H9 (cell line): Measurements from ENCODE around the gene USP47. TPM values are rescaled to one million over a fixed set of nuclear protein-coding genes. Genes with fewer than 3 reads are reported as not detected.

Experiments used
- DNase-seq: peaks from one replicate; pipeline ENCODE4 v3.0.0-alpha.2; 2017
- H2AFZ ChIP-seq: one replicate; pipeline ENCODE4 v1.6.1; 2013; ENCODE audit warnings: mild to moderate bottlenecking, low read length, control low read depth, moderate library complexity
- H2AK5ac ChIP-seq: 2 replicates; pipeline ENCODE4 v1.6.1; 2013; ENCODE audit warnings: low read length, control low read depth, mixed read lengths; ENCODE audit not compliant: insufficient read length
- H2BK120ac ChIP-seq: one replicate; pipeline ENCODE4 v1.6.1; 2013; ENCODE audit warnings: low read depth, mild to moderate bottlenecking, low read length, control low read depth, inconsistent platforms; ENCODE audit not compliant: poor library complexity, severe bottlenecking
- H2BK12ac ChIP-seq: 2 replicates; pipeline ENCODE4 v1.6.1; 2013; ENCODE audit warnings: low read length, control low read depth, mixed read lengths, low read depth; ENCODE audit not compliant: insufficient read length
- H2BK15ac ChIP-seq: 2 replicates; pipeline ENCODE4 v1.6.1; 2013; ENCODE audit warnings: low read depth, low read length, control low read depth
- H2BK20ac ChIP-seq: one replicate; pipeline ENCODE4 v1.6.1; 2013; ENCODE audit warnings: low read depth, mild to moderate bottlenecking, low read length, control low read depth, inconsistent platforms; ENCODE audit not compliant: poor library complexity, severe bottlenecking
- H2BK5ac ChIP-seq: 2 replicates; pipeline ENCODE4 v1.6.1; 2013; ENCODE audit warnings: low read length, control low read depth, mixed read lengths; ENCODE audit not compliant: insufficient read length
- H3K14ac ChIP-seq: 2 replicates; pipeline ENCODE4 v1.6.1; 2013; ENCODE audit warnings: low read length, control low read depth; ENCODE audit not compliant: insufficient read depth
- H3K18ac ChIP-seq: 2 replicates; pipeline ENCODE4 v1.6.1; 2013; ENCODE audit warnings: low read depth, mild to moderate bottlenecking, mixed read lengths, low read length, control low read depth; ENCODE audit not compliant: insufficient read length
- H3K23ac ChIP-seq: 2 replicates; pipeline ENCODE4 v1.6.1; 2013; ENCODE audit warnings: low read length, control low read depth, mixed read lengths, low read depth; ENCODE audit not compliant: insufficient read length
- H3K23me2 ChIP-seq: 2 replicates; pipeline ENCODE4 v1.6.1; 2013; ENCODE audit warnings: low read depth, mild to moderate bottlenecking, mixed read lengths, low read length, control low read depth; ENCODE audit not compliant: insufficient read length, poor library complexity, severe bottlenecking
- H3K27ac ChIP-seq: 2 replicates; pipeline ENCODE4 v1.5.1; 2013; ENCODE audit warnings: low read length, control low read depth, mixed read lengths, low read depth; ENCODE audit not compliant: insufficient read length
- H3K27me3 ChIP-seq: 2 replicates; pipeline ENCODE4 v1.6.1; 2013; ENCODE audit warnings: low read length, control low read depth, inconsistent platforms; ENCODE audit not compliant: insufficient read depth
- H3K4ac ChIP-seq: 2 replicates; pipeline ENCODE4 v1.6.1; 2013; ENCODE audit warnings: low read depth, mild to moderate bottlenecking, control low read depth, inconsistent platforms, low read length, moderate library complexity
- H3K4me1 ChIP-seq: 2 replicates; pipeline ENCODE4 v1.6.1; 2013; ENCODE audit warnings: low read length, control low read depth, inconsistent platforms; ENCODE audit not compliant: insufficient read depth
- H3K4me2 ChIP-seq: 2 replicates; pipeline ENCODE4 v1.6.1; 2013; ENCODE audit warnings: low read length, control low read depth, mixed read lengths; ENCODE audit not compliant: insufficient read length, insufficient read depth
- H3K56ac ChIP-seq: 2 replicates; pipeline ENCODE4 v1.6.1; 2013; ENCODE audit warnings: low read depth, mild to moderate bottlenecking, mixed read lengths, low read length, control low read depth; ENCODE audit not compliant: insufficient read length
- H3K79me1 ChIP-seq: 2 replicates; pipeline ENCODE4 v1.6.1; 2013; ENCODE audit warnings: low read depth, mild to moderate bottlenecking, moderate library complexity, low read length, control low read depth, inconsistent platforms; ENCODE audit not compliant: insufficient read depth, poor library complexity, severe bottlenecking
- H3K79me2 ChIP-seq: 2 replicates; pipeline ENCODE4 v1.6.1; 2013; ENCODE audit warnings: low read length, control low read depth, inconsistent platforms; ENCODE audit not compliant: insufficient read depth
- H3K9ac ChIP-seq: 2 replicates; pipeline ENCODE4 v1.6.1; 2013; ENCODE audit warnings: low read length, control low read depth, mixed read lengths; ENCODE audit not compliant: insufficient read length; ENCODE audit errors: extremely low read depth
- H3K9me3 ChIP-seq: one replicate; pipeline ENCODE4 v1.6.1; 2013; ENCODE audit warnings: low read depth, low read length, inconsistent platforms; ENCODE audit not compliant: control insufficient read depth
- H3T11ph ChIP-seq: one replicate; pipeline ENCODE4 v1.6.1; 2013; ENCODE audit warnings: mild to moderate bottlenecking, low read length, control low read depth, inconsistent platforms
- H4K20me1 ChIP-seq: one replicate; pipeline ENCODE4 v1.6.1; 2013; ENCODE audit not compliant: control insufficient read depth, insufficient read length, insufficient read depth
- H4K5ac ChIP-seq: 2 replicates; pipeline ENCODE4 v1.6.1; 2013; ENCODE audit warnings: low read depth, mild to moderate bottlenecking, mixed read lengths, low read length, control low read depth; ENCODE audit not compliant: insufficient read length
- H4K8ac ChIP-seq: replicated peaks from 2 replicates; pipeline ENCODE4 v1.6.1; 2013; ENCODE audit warnings: low read length, control low read depth, mixed read lengths, low read depth; ENCODE audit not compliant: insufficient read length
- H4K91ac ChIP-seq: 2 replicates; pipeline ENCODE4 v1.6.1; 2013; ENCODE audit warnings: low read depth, mild to moderate bottlenecking, moderate library complexity, mixed read lengths, low read length, control low read depth; ENCODE audit not compliant: insufficient read length
- H3K27ac Mint-ChIP-seq, 3 experiments: 2 replicates in 2 of 3; 3 replicates in 1 of 3; pipeline ENCODE4 v1.8.0; 2020 to 2021; ENCODE audit warnings: mixed read lengths in 3 of 3, mild to moderate bottlenecking in 1 of 3, moderate library complexity in 1 of 3
- H3K27me3 Mint-ChIP-seq: 2 replicates; pipeline ENCODE4 v1.8.0; 2021; ENCODE audit warnings: low read depth, mild to moderate bottlenecking, moderate library complexity, mixed read lengths
- H3K36me3 Mint-ChIP-seq, 3 experiments: 2 replicates in 2 of 3; 3 replicates in 1 of 3; pipeline ENCODE4 v1.8.0; 2020 to 2021; ENCODE audit warnings: low read depth in 3 of 3, mixed read lengths in 3 of 3; ENCODE audit not compliant: insufficient read depth in 1 of 3
- H3K4me1 Mint-ChIP-seq, 2 experiments: 2 replicates each; pipeline ENCODE4 v1.8.0; 2020; ENCODE audit warnings: mixed read lengths in 2 of 2
- H3K4me3 Mint-ChIP-seq, 2 experiments: 2 replicates in 1 of 2; 3 replicates in 1 of 2; pipeline ENCODE4 v1.8.0; 2020 to 2021; ENCODE audit warnings: mild to moderate bottlenecking in 2 of 2, mixed read lengths in 2 of 2, moderate library complexity in 1 of 2
- H3K9me3 Mint-ChIP-seq, 2 experiments: 2 replicates in 1 of 2; 3 replicates in 1 of 2; pipeline ENCODE4 v1.8.0; 2020; ENCODE audit warnings: mild to moderate bottlenecking in 2 of 2, mixed read lengths in 2 of 2, moderate library complexity in 1 of 2
- total RNA-seq: library from RNA; stranded (reverse); gene quantifications from 2 replicates; pipeline ENCODE4 v1.2.1, GENCODE V29; 2021
- TF ChIP-seq, protein P1 (sequence below): fragments of 200-600 bp; sonication (generic); conservative IDR thresholded peaks from 3 replicates; pipeline ENCODE4 v1.8.0; 2021; ENCODE audit warnings: antibody characterized with exemption, mild to moderate bottlenecking

Gene USP47
- total RNA-seq, 1 experiment from 2014 or later = 26.7 TPM

DNA sequence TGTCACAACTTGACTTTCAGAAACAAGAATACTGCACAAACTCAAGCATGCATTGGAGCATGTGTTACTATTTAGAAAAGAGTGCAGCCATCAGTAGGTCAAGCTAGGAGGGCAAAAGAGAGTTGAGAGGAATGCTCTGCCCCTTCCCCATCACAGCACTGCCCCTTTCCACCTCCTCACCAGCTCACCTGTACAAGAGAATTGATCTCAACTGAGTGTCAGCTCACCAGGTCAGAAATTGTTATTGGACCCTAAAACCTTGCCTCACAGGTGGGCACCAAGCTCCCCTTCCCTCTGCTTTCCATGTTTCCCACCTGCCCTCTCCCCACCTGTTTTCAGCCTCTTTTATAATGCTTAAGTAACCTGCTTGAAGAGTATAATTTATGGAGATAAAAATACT lies 117.8 kb downstream of the USP47 start:
- H2BK120ac ChIP-seq = no peak overlapping the region
- H3K4me1 ChIP-seq = no peaks in the 10 kb centered on the region
- no peaks in the 10 kb centered on the region for H3K23me2 ChIP-seq
- TF ChIP-seq, protein P1, sequence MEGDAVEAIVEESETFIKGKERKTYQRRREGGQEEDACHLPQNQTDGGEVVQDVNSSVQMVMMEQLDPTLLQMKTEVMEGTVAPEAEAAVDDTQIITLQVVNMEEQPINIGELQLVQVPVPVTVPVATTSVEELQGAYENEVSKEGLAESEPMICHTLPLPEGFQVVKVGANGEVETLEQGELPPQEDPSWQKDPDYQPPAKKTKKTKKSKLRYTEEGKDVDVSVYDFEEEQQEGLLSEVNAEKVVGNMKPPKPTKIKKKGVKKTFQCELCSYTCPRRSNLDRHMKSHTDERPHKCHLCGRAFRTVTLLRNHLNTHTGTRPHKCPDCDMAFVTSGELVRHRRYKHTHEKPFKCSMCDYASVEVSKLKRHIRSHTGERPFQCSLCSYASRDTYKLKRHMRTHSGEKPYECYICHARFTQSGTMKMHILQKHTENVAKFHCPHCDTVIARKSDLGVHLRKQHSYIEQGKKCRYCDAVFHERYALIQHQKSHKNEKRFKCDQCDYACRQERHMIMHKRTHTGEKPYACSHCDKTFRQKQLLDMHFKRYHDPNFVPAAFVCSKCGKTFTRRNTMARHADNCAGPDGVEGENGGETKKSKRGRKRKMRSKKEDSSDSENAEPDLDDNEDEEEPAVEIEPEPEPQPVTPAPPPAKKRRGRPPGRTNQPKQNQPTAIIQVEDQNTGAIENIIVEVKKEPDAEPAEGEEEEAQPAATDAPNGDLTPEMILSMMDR = no peak
- Mint-ChIP-seq H3K27ac (no peak overlapping the region; a peak in 1 of 7 replicates), H3K9me3 (no peaks in the 10 kb centered on the region), H3K27me3 (no peaks in the 10 kb centered on the region; the same call in 1 of the 2 replicates), H3K4me3 (no peak overlapping the region), H3K4me1 (peaks cover 9 to 14% of the 10 kb centered on the region in 2 experiments), H3K36me3 (peaks cover 8 to 26% (median 22%) of the 10 kb centered on the region in 3 experiments; a peak in 6 of 7 replicates)
- no peak overlapping the region for H3K14ac ChIP-seq
- H3K79me2 ChIP-seq = no peaks in the 10 kb centered on the region
- H3T11ph ChIP-seq = no peak overlapping the region
- no peak overlapping the region for H3K23ac ChIP-seq
- no peak overlapping the region for H4K91ac ChIP-seq
- no peaks in the 10 kb centered on the region for H3K9me3 ChIP-seq
- H3K79me1 ChIP-seq = no peaks in the 10 kb centered on the region
- no peak overlapping the region for H2BK20ac ChIP-seq
- H4K8ac ChIP-seq = no peak overlapping the region
- H3K56ac ChIP-seq = no peak overlapping the region
- no peaks in the 10 kb centered on the region for H4K20me1 ChIP-seq
- H2BK5ac ChIP-seq = no peak overlapping the region
- H3K27me3 ChIP-seq = no peaks in the 10 kb centered on the region
- H2AK5ac ChIP-seq = no peak overlapping the region
- H3K18ac ChIP-seq = no peak overlapping the region
- H3K4ac ChIP-seq = no peak overlapping the region
- no peak overlapping the region for H3K4me2 ChIP-seq
- no peak overlapping the region for H2BK12ac ChIP-seq
- DNase-seq = no peak
- no peak overlapping the region for H2AFZ ChIP-seq
- H3K27ac ChIP-seq = no peak overlapping the region
- no peak overlapping the region for H2BK15ac ChIP-seq
- H4K5ac ChIP-seq = no peak overlapping the region
- no peak overlapping the region for H3K9ac ChIP-seq
